ENCODE data around the gene STPG4.
"Not testable (repeated sequence)": the region's sequence is repeated elsewhere in the genome, so short reads cannot be mapped to it uniquely, and the experiment has no call there.

The STPG4 gene

DNA sequence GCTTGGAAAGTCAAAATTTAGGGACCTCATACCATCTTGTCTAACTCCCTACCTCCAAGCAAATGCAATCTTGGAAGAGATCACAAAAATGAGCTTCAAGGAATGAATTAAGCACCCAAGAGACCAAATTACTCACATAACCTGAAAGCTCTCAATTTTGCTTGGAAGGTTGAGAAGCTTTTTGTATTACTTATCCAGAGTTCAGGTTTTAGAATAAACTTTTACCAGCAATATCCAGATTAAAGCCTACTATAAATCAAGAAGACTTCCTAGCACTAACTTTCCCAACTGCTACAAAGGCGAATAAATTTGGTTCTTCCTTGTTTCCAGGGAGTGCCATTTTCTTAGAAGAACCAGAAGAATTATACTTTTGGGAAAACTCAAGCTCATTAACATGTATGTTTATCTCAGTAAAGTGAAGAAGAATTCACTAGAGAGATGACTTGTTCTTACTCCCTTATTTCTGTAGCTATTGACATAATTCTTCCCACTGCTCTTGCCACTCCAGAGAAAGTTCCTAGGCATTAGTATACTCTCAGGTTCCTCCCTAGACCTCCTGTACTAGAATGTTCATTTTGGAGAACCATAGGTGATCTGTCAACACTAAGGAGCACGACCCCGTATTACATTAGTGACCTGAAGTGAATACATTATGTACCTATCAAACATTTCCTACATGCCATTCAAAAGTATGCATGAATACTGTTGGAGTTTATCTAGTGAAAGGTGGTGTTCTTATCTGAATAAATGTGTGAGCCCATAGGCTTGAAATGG, 18.0 kb upstream of the STPG4 start:
- DNase-seq, result no peak

GRCh38 chr2:47172156-47172921, 17.2 kb upstream of the STPG4 start:
- DNase-seq, result no peak

DNA sequence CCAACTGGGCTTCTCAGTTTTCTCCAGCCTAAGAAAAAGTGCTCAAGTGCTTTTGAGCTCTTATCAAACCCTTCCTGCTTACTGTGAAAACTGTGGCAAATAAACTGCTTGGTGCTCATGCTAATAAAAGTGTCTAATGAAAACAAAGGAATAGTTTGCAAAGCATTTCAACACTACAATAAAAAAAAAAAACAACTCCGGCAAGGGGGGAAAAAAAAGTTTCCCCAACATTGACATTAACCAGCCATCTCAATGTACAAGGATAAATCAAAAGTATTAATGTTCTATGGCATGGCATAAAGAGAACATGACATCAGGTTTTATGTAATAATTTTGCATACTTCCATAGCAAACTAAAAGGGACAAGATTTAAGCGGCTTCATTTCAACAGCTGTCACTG, 14.7 kb upstream of the STPG4 start:
- no peak for DNase-seq

- DNase-seq, result not testable (repeated sequence)
Observed at GRCh38 chr2:47168895-47169294, 13.8 kb upstream of the STPG4 start.

GRCh38 chr2:47167149-47167548, 12.0 kb upstream of the STPG4 start:
- no peak for DNase-seq

DNA sequence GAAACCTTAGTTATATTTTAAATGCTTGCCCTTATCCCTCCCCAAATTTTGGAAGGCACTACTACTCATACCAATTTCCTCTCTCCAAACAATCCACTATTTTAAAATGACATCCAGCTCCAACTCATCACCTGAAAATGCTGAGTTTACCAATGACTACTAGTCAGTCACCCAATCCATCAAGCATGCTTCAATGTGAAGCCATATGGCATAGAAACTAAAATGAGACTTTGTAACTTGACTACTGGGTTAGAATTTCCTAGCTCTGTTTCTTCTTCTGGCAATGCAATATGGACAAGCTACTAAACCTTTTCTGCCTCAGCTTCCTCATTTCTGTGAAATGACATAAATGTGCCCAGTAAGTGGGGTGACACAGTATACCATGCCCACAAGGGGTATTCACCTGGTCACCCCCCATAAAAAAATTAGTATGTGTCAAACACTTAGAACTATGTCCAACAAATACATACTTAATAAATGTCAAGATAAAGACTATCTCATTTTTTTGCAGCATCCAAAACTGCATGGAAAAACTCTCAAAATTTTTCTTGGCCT, 10.0 kb upstream of the STPG4 start:
- DNase-seq, result no peak

- DNase-seq, result no peak
Observed at GRCh38 chr2:47162780-47163179, 7.7 kb upstream of the STPG4 start.

GRCh38 chr2:47161475-47161874, 6.4 kb upstream of the STPG4 start:
- DNase-seq, result no peak

DNA sequence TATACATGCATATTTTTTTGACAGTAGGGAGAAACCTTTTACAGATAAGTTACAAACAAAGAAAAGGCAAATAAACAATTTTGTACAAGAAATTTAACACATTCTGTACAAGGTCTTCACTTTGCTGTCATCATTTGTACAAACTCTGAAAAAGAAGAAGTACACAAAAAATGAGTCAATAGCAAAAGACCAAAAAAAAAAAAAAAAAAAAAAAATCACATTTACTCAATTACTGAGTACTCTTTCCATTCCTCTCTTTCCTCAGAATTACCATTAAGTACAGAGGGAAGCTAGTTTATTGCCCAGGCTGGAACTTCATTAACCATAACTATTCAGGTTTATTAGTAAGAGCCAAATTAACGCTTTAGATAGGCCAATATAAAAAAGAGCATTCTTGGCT, 5.6 kb upstream of the STPG4 start:
- no peak for DNase-seq

DNA sequence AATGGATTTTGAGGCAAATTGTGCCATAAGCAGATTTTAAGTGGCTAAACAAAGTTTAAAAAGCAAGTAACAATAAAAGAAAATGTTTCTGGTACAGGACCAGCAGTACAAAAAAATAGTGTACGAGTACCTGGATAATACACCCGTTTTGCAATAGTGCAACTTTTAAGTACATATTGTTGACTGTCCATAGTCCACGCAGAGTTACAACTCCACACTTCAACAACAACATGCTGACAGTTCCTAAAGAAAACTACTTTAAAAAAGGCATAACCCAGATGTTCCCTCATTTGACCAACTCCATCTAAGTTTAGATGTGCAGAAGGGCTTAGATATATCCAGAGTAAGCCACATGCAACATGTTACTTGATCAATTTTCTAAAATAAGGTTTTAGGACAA, 5.1 kb upstream of the STPG4 start:
- no peak for DNase-seq

DNA sequence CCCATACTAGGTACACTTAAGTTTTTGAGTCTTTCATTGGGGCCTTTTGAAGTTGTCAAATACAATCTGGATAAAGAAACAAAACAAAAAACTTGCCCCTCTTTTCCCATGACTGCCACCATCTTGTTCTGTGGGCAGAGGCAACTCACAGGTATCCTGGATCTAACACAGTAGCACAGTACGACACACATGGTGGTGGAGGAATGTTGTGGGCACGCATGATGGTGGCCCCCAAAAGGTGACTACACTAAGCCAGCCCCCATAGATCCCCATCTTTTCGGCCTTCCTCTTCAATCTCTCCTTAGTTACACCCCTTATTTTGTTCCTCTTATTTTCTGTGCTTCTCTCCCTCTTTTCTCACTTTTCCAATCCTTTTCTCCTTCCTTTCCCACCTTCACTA, 4.5 kb upstream of the STPG4 start:
- no peak for DNase-seq

GRCh38 chr2:47158576-47158975, 3.5 kb upstream of the STPG4 start:
- DNase-seq, result no peak

DNA sequence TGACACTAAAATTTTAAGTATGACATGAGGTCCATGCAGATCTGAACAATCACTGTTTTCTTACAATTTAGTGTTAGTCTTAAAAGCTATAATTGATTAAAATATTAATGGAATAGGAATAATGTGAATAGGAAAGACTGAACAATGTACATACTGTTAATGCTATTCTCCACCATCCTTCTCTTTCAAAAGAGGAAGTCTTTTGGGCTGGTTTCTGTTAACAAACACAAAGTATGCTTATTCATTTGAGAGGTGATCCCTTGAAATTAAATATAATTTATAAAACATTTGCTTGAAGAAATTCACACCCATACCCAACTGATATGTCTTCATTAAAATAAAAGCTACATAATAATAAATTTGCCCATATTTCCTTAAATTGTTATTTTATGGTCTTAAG, 2.3 kb downstream of the STPG4 start:
- DNase-seq, result no peak

GRCh38 chr2:47150175-47150574, 4.9 kb downstream of the STPG4 start:
- DNase-seq, result no peak

- no peak for DNase-seq
Observed at GRCh38 chr2:47147021-47147420, 8.1 kb downstream of the STPG4 start.

- DNase-seq, result no peak
Observed at GRCh38 chr2:47145466-47145865, 9.6 kb downstream of the STPG4 start.

GRCh38 chr2:47141520-47141919, 13.6 kb downstream of the STPG4 start:
- no peak for DNase-seq

DNA sequence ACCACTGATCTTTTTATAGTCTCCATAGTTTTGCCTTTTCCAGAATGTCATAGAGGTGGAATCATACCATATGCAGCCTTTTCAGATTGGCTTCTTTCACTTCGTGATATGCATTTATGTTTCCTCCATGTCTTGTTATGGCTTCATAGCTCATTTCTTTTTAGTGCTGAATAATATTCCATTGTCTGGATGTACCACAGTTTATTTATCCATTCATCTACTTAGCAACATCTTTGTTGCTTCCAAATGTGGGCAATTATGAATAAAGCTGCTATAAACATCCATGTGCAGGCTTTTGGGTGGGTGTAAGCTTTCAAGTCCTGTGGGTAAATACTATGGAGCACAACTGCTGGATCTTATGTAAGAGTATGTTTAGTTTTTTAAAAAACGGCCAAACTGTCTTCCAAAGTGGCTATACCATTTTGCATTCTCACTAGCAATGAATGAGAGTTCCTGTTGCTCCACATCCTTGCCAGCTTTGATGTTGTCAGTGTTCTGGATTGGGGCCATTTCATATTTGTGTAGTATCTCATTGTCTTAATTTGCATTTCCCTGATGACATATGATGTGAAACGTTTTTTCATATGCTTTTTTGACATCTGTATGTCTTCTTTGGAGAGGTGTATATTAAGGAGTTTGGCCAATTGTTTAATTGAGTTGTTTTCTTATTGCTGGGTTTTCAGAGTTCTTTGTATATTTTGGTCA, 20.6 kb downstream of the STPG4 start:
- no peak for DNase-seq

GRCh38 chr2:47133046-47133445, 22.1 kb downstream of the STPG4 start:
- no peak for DNase-seq

GRCh38 chr2:47129191-47129706, 25.9 kb downstream of the STPG4 start:
- DNase-seq, result no peak

DNA sequence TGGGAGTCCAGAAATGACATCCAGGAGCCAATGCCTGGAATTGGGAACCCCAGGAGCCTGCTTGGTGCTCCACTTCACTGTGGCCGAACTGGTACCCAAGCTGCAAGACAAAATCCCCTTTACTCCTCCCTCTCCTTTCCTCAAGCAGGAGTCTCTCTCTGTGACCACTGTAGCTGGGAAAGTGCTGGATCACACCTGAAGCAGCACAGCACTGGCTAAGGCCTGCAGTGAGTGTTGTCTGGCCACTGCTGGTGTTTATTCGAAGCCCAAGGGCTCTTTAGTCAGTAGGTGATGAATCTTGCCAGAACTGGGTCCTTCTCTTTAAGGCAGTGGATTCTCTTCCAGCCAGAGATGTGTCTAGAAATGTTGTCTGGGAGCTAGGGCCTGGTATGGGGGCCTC, 26.4 kb downstream of the STPG4 start:
- DNase-seq, result no peak

GRCh38 chr2:47127862-47128543, 27.1 kb downstream of the STPG4 start:
- no peak for DNase-seq

DNA sequence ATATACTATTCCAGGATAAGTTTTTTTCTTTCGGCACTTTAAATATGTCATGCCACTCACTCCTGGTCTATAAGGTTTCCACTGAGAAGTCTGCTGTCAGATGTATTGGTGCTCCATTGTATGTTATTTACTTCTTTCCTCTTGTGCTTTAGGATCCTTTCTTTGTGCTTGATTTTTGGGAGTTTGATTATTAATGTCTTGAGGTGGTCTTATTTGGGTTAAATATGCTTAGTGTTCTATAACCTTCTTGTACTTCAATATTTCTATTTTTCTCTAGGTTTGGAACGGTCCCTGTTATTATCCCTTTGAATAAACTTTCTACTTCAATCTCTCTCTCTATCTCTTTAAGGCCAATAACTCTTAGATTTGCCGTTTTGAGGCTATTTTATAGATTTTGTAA, 28.3 kb downstream of the STPG4 start:
- no peak for DNase-seq

All from stimulated activated CD4-positive, alpha-beta T cell treated with anti-CD3 and anti-CD28 coated beads, Interleukin-15, amount 100 ng/mL, for 24 hours (primary cell).